Mesodermal cell (in vitro differentiated cells): ENCODE data around the gene KLHL33.

Source experiments
- H3K27ac ChIP-seq: 2 replicates; pipeline ENCODE4 v1.7.0; 2013; ENCODE audit warnings: mild to moderate bottlenecking, low read depth, low read length, moderate library complexity; ENCODE audit not compliant: severe bottlenecking
- H3K36me3 ChIP-seq: 2 replicates; pipeline ENCODE4 v1.7.1; 2013; ENCODE audit warnings: mild to moderate bottlenecking, low read length, moderate library complexity; ENCODE audit not compliant: control insufficient read depth, insufficient read depth
- H3K4me1 ChIP-seq: one replicate; pipeline ENCODE4 v1.7.1; 2013; ENCODE audit warnings: mild to moderate bottlenecking, low read length; ENCODE audit not compliant: insufficient read depth, control insufficient read depth, poor library complexity, severe bottlenecking
- H3K4me3 ChIP-seq: 2 replicates; pipeline ENCODE4 v1.7.0; 2013; ENCODE audit warnings: low read length, control low read depth, mild to moderate bottlenecking; ENCODE audit not compliant: insufficient read depth, poor library complexity, severe bottlenecking; ENCODE audit errors: extremely low read depth
- H3K9me3 ChIP-seq: 2 replicates; pipeline ENCODE4 v1.7.1; 2013; ENCODE audit warnings: mild to moderate bottlenecking, low read length, moderate library complexity; ENCODE audit not compliant: control insufficient read depth
- WGBS, 2 experiments: methylation state at CpG; one replicate each; pipeline ENCODE4 v1.1.5; 2013; ENCODE audit warnings: missing lambda C conversion rate in 2 of 2; ENCODE audit not compliant: insufficient coverage in 2 of 2; 5-methylcytosine and 5-hydroxymethylcytosine counted together

KLHL33 gene

DNA sequence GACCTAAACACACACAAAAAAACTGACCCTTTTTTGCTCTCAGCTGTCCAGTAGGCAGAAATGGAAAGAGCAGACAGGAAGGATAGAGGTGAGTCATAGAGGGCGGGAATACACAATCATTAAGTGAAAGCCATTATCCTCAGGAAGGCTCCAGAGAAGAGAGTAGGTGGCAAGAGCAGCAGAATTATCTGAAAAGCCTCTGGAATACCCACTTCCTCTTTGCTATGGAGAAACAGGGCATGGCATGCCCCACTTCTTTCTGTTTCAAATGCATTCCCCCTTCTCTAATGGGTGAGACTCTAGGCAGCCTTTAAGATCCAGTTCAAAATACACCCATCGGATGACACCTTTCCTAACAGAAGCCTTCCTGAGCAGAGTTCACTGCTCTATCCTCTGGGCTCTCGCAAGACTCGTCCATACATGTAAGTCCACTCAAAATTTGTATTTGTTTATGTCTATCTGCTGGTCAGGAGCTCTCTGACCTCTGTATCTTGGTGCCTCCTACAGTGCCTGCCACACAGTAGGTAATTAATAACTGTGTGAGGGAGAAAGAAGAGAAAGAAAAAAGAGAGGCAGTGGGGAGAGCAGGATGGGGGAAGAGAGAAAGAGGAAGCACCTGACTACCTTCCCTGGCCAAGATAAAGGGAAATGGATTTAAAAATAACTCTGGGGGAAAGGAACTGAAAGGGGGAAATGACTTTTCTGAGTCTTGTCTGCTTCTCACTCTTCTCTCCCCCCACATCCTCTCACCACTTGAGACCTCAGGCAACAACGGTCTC lies 8.5 kb downstream of the KLHL33 start:
- 77 to 79% methylated on average over 3 of the region's 5 CpGs for WGBS, 2 experiments
- Histone ChIP-seq H3K4me3 (no peak overlapping the region), H3K36me3 (no peaks in the 10 kb centered on the region), H3K9me3 (no peaks in the 10 kb centered on the region), H3K4me1 (peaks cover 3% of the 10 kb centered on the region), H3K27ac (no peak overlapping the region)

DNA sequence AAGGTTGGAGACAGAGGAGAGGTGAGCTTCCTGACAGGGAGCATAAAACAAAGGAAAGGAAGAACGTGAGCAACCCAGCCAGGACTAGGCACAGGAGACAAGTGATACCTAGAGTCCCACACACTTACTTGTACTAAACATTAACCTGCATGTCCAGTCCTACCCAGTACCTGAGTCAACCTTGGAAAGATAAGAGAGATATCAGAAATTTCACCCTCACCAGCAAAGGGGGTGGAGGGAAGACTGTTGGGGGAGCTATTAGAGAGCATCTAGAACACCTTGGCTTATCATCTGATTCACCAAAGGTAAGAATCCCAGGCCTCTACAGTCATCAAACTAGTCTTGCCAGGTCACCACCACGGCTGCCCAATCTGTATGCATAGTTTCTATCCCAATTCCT lies 11.1 kb downstream of the KLHL33 start:
- Histone ChIP-seq H3K4me3 (no peak overlapping the region), H3K4me1 (peaks cover 3% of the 10 kb centered on the region), H3K9me3 (no peaks in the 10 kb centered on the region), H3K36me3 (no peaks in the 10 kb centered on the region), H3K27ac (no peak overlapping the region)
- 0% methylated on average over 1 of the region's 2 CpGs for WGBS, 2 experiments

DNA sequence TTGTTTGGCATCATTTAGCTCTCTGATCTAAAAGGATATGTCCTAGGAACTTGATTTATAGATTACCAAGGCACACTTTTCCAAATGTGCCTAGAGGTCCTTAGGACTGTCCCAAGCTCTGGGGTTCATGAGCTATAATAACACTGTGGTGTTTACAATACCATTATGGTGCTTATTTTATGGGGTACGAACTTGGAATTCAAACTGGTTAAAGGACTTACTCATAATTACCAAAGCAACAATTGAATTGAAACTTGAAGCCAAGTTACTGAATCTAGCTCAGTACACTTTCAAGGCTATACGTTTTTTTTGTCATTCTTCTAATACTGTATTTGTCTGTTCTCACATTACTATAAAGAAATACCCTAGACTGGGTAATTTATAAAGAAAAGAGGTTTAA lies 13.1 kb downstream of the KLHL33 start:
- WGBS, 2 experiments, result no CpG with 5 or more reads among the region's 2 CpGs
- no peak overlapping the region for H3K27ac ChIP-seq
- H3K4me1 ChIP-seq, result peaks cover 3% of the 10 kb centered on the region
- H3K4me3 ChIP-seq, result no peak overlapping the region
- no peaks in the 10 kb centered on the region for H3K9me3 ChIP-seq
- H3K36me3 ChIP-seq, result no peaks in the 10 kb centered on the region

DNA sequence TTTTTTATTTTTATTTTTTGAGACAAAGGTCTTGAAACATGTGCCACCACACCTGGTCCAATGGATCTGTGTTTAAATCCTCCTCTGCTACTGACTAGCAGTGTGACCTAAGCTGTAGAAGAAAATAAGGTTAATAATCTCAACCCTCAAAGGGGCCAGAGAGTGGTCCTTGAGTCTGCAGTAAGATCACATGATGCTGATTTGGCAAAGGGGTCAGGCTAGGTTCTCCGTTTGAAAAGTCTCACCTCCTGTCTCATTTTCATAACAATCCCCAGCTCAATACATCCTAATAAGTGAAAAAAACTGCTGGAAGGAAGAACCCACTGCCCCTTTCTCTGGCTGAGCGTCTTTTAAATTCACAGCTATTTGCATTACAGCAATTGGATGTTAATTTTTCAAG lies 14.7 kb downstream of the KLHL33 start:
- Histone ChIP-seq H3K27ac (no peak overlapping the region), H3K9me3 (no peaks in the 10 kb centered on the region), H3K4me1 (no peaks in the 10 kb centered on the region), H3K36me3 (no peaks in the 10 kb centered on the region), H3K4me3 (no peak overlapping the region)
- 38% methylated on average over 2 of the region's 2 CpGs; no CpG with 5 or more reads in 1 of the 2 experiments for WGBS, 2 experiments

DNA sequence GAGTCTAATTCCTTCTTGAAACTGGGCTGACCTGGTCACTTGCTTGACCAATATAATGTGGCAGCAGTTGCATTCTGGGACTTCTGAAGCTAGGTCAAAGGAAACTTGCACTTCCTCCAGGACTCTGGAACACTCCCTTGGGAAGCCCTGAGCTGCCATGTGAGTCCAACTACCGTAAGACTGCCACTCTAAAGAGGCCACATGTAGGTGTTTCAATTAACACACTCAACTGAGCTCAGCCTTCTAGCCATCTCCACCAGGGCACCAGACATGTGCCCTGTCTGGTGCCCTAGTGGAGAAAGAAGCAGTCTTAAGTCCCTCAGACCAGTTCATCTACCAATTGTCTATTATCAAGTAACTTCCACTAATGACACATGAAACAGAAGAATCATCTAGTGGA lies 16.5 kb downstream of the KLHL33 start:
- no CpG with 5 or more reads among the region's 1 CpG for WGBS, 2 experiments
- Histone ChIP-seq H3K4me3 (no peak overlapping the region), H3K4me1 (no peaks in the 10 kb centered on the region), H3K27ac (no peak overlapping the region), H3K9me3 (no peaks in the 10 kb centered on the region), H3K36me3 (no peaks in the 10 kb centered on the region)

DNA sequence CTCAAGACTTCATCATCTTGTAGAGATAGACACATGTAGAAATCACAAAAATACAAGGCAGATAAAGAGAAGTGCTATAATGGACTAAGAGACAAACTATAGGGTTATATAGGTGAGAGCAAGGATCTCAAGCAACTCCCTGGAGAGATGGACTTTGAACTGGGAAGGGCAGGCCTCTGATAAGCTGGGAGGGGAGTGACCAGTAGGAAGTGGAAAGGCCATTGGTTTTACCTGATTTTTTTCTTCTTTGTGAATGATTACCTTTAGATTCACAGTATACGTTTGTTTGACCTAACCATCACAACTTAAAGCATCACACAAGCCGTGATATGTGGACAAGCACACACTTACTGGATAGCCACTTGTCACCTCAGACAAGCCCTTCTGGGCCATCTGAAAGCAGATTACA lies 17.5 kb downstream of the KLHL33 start:
- H3K4me3 ChIP-seq, result no peak overlapping the region
- H3K36me3 ChIP-seq, result no peaks in the 10 kb centered on the region
- H3K9me3 ChIP-seq, result no peaks in the 10 kb centered on the region
- 93 to 97% methylated on average over 2 of the region's 2 CpGs for WGBS, 2 experiments
- H3K4me1 ChIP-seq, result no peaks in the 10 kb centered on the region
- H3K27ac ChIP-seq, result no peak overlapping the region

- Histone ChIP-seq H3K36me3 (no peaks in the 10 kb centered on the region), H3K27ac (no peak overlapping the region), H3K4me1 (no peaks in the 10 kb centered on the region), H3K4me3 (no peak overlapping the region), H3K9me3 (no peaks in the 10 kb centered on the region)
- WGBS, 2 experiments, result 85 to 97% methylated on average over 5 to 6 of the region's 7 CpGs
Measured at GRCh38 chr14:20417250-20418186, 18.4 kb downstream of the KLHL33 start.

DNA sequence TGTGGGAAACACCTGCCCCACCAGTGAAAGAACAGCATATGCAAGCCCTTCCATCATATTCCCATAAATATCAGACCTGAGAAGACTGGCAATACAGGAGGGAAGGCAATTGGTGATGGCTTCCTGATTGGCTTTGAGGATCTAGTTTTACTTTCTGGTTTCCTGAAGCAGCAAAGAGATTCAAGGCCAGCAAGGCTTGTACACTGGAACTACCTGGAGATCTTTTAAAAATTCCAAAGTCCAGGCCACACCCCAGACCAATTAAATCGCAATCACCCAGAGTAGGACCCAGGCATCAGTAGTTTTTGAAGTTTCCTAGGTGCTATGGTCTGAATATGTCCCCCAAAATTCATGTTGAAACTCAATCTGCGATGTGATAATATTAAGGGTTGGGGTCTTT lies 19.7 kb downstream of the KLHL33 start:
- Histone ChIP-seq H3K9me3 (no peaks in the 10 kb centered on the region), H3K36me3 (no peaks in the 10 kb centered on the region), H3K27ac (no peak overlapping the region), H3K4me1 (no peaks in the 10 kb centered on the region), H3K4me3 (no peak overlapping the region)
- 100% methylated on average over 1 of the region's 2 CpGs for WGBS, 2 experiments

DNA sequence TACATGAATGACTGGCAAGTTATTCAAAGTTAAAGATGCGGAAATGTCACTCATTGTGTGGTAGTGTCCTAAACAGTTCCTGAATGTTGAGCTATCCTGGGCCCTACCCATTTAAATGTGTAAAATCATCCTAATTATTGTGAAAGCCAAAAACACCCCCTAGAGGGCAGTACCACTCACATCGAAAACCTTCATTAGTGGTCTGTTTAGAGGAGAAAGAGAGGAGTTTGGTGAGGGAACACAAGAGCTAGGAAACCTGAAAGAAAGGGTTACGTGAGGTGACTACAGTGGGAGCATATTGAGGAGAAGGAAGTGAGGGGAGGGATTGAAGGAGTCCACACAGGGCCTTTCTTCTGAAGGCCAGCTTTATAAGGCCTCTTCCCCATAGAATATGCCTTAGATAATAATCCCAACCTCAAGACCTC lies 20.2 kb downstream of the KLHL33 start:
- no peaks in the 10 kb centered on the region for H3K36me3 ChIP-seq
- H3K4me3 ChIP-seq, result no peak overlapping the region
- H3K4me1 ChIP-seq, result no peaks in the 10 kb centered on the region
- no peaks in the 10 kb centered on the region for H3K9me3 ChIP-seq
- H3K27ac ChIP-seq, result no peak overlapping the region
- 88% methylated on average over 1 of the region's 3 CpGs; no CpG with 5 or more reads in 1 of the 2 experiments for WGBS, 2 experiments

GRCh38 chr14:20413744-20414082 lies 22.3 kb downstream of the KLHL33 start:
- WGBS, 2 experiments, result 2 to 11% methylated on average over 6 to 8 of the region's 9 CpGs

More at GRCh38 chr14:20413744-20414082, 22.3 kb downstream of the KLHL33 start:
- no peaks in the 10 kb centered on the region for H3K4me1 ChIP-seq
- no peaks in the 10 kb centered on the region for H3K9me3 ChIP-seq
- no peaks in the 10 kb centered on the region for H3K36me3 ChIP-seq
- peak overlapping the region; percentile 88 for H3K4me3 ChIP-seq
- peak overlapping the region; percentile 91 for H3K27ac ChIP-seq
